HG03064 (cell line): ENCODE results near the gene OLIG2.

ENCODE experiments used
- ATAC-seq: cut with Tn5 transposase; IDR thresholded peaks from one replicate; pipeline ENCODE4 v1.9.1; 2021; ENCODE audit warnings: low read depth; ENCODE audit not compliant: unreplicated experiment

The OLIG2 gene

DNA sequence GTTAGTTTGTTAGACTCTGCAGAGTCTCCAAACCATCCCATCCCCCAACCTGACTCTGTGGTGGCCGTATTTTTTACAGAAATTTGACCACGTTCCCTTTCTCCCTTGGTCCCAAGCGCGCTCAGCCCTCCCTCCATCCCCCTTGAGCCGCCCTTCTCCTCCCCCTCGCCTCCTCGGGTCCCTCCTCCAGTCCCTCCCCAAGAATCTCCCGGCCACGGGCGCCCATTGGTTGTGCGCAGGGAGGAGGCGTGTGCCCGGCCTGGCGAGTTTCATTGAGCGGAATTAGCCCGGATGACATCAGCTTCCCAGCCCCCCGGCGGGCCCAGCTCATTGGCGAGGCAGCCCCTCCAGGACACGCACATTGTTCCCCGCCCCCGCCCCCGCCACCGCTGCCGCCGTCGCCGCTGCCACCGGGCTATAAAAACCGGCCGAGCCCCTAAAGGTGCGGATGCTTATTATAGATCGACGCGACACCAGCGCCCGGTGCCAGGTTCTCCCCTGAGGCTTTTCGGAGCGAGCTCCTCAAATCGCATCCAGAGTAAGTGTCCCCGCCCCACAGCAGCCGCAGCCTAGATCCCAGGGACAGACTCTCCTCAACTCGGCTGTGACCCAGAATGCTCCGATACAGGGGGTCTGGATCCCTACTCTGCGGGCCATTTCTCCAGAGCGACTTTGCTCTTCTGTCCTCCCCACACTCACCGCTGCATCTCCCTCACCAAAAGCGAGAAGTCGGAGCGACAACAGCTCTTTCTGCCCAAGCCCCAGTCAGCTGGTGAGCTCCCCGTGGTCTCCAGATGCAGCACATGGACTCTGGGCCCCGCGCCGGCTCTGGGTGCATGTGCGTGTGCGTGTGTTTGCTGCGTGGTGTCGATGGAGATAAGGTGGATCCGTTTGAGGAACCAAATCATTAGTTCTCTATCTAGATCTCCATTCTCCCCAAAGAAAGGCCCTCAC is at the start of gene OLIG2:
Gene OLIG2 (plus strand): TSS at position 447 of the 954 bp plus-strand sequence. CDS start 928 bp downstream, outside the sequence.
- no peak for ATAC-seq

DNA sequence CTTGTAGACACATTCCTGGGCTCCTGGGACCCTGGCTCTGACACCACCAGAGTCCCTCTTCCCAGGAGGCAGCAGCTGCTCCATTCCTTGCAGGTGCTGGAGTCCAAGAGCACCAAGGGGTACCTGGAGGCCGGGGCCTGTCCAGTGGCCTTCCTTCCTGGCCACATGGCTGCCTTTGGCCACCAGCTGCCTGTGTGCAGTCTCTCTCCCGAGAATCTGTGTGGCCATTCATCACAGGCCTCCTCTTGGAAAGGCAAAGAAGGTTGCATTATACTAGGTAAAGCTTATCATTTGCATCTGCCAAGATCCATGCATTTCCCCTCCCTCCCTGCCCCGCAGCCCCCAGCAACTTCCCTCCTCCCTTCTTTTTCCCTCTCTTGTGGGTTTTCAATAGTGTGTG is 48.9 kb upstream of the OLIG2 start:
- ATAC-seq = no peak

DNA sequence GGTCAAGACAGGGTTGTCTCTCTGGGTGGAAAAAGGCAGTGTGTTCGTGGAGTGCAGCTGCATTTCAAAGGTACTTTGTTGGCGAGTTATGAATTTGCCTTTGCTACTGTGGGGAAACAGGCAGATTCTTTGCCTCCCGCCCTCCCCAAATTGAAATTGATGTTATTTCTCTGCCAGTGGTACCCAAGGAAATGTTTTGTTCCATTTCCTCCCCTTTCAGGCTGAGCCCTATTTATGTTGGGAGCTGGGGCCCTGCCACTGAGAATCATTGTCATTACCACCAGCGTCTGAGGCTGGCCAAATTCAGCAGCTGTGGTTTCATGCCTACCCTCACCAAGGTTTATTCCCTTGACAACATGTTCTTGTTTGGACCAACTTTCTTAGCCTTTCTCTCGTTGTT is 48.5 kb upstream of the OLIG2 start:
- no peak for ATAC-seq

DNA sequence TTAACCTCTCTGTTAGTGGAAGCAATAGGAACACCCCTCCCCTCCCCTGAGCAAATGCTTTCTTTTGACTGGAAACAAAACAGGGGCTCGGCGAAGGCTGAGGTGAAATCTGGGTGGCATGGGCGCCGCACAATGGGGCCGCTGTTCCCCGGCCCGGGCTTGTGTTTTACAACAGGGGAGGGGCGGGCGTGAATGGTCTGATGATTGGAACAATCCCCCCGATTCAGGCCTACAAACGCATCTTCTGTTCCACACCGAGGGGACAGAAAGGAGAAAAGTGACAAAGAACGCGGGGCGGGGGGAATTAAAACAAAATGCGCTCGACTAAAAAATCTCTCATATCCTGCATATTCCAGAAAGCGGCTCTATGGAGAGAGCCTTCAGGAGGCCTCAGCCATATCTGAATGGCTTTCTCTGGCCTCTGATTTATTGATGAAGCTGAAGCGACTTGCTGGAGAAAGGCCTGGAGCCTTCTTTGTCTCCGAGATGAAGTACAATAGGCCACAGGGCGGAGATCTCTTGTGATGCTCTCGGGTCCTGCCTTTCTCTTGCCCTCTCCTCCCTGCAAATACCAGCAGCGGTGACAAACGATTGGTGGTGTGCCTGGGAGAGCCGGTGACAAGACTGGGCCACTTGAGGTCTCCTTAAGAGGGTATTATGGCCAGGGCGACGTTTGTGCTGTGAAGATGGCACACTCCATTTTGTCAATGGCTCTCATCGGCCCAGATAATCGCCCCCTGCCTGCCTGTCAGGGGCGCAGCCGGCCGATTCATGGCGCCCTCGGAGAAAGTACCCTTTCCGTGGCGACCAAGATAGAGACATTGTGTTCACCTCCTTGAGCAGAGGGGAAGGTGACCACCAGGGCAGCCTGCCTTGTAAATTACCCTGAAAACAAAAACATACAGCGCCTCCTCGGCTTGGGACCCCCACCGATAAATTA is 47.1 kb upstream of the OLIG2 start:
- ATAC-seq = no peak

DNA sequence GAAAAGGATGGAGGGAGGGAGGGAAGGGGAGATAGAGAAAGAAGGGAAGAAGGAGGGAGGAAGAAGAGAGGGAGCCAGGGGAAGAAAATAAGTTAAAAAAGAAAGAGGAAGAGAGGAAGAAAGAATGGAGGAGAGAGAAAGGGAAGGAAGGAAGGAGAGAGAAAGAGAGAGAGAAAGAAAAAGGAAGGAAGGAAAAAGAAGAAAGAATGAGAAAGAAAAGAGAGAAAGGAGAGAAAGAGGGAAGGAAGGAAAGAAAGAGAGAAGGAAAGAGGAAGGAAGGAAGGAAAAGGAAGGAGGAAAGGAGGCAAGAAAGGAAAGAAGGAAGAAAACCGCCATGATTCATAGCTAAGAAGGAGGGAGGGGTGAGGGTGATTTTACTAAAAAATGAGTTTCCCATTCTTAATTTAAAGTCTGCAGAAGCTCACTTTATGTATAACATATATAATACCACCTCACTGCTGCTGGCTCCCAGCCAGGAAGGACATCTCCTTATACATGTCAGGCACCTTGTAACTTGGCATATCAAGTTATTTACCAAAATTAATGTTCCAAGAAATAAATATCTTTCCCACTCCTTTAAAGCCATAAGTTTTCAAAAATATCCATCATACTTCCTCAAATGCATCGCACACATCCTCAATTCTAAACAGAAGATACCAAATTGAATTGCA is 46.0 kb upstream of the OLIG2 start:
- no peak for ATAC-seq

DNA sequence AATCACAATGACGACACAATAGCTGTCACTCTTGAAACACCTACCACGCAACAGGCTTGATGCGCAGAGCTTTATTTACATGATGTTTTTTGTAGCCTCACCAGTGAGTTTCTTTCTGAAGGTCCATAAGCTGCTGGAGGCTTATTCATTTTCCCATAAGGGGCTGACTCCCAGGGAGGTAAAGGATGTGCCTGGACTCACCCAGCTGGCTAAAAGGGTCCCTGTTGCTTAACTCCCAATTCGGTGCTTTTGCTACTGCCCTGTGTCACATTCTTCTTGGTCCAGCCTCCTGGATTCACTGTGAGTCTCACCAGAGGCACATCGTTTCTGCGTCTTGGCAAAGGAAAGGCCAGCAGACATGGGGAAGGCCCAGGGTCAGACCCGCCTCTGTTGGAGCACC is 44.6 kb upstream of the OLIG2 start:
- ATAC-seq = no peak

DNA sequence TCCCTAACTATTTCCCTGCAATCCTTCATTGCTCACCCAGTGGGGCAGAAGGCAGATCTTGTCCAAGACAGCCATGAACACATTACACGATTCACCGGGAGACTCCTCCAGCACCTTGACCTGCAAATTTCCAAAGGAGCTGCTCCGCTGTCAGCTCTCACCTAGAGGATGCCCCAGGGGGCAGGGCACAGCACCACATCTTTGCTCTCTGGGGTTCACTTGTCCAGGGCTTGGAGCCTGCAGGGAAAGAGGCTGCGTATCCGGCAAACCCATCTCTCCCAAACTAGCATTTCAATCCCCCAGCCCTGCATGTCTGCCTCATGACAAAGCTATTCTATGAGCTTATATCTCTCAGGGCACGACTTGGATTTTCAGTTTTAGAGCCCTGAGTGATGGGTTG is 35.1 kb upstream of the OLIG2 start:
- ATAC-seq = no peak

DNA sequence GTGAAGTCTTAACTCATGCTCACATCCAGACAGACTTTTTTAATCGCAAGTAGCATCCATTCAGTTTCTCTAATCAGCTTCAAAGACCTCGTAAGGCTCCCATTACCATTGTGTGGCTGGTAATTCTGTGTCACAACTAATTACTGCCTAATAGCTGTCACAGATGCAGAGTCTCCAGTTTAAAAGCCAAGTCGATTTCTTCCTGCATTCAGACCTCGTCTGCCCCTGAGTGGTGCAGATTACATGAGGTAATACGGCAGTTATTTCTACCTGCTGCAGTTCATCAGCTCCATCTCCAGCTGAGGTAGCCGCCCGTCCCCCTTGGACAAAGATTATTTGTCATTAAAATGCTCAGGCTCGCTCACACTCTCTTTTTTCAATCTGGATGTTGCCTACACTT is 34.4 kb upstream of the OLIG2 start:
- ATAC-seq = no peak

DNA sequence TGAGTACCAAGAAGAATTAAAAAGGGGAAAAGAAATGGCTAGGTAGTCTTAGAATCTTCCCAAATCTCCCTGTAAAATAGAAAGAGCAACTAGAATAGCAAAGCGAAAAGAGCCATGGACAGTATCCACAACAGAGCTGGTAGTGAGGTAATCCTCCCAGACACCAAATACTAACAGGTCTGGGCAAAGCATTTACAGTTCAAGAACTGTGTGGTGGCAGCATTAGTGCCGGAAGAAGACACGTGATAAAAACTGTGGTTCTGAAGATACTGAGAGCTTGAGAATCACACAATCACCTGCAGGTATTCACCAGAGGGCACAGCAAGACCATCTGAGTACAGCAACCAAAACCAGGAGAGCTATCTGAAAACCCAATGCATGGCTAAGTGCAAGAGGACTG is 31.8 kb upstream of the OLIG2 start:
- no peak for ATAC-seq

DNA sequence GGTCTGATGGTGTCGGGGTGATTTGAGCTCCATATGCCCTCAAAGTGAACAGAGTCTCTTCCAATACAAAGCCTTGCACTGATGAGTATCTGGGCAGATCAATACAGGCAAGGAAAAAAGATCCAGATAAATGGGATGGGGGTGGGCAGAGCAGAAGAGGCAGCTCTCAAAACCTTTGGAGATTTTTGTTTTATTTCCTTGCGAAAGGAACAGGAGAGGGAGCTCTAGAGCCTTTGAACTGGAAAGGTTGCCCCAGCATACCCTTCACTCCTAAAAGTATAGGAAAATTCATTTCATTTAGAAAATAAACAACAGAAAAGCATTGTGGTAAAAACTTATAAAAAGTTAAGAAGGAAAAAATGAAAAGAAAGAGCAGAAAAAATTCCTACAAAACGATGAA is 31.4 kb upstream of the OLIG2 start:
- no peak for ATAC-seq

DNA sequence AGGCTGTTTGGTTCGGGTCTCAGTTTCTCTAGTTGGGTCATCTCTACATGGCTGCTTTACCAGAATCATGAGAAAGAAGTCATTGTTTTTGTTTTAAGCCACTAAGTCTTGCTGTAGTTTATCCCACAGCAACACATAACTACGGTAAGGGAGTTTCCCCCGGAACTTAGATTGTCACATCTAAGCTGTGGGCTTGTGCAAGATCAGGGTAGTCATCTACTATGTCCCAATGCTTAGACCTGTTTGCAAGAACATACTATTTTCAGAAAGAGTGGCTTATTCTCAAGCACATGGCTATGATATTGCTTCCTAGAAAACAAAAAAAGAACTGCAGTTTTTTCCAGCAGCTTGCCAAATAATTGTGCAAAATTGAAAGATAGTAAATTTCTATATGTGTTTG is 18.0 kb upstream of the OLIG2 start:
- ATAC-seq = no peak

DNA sequence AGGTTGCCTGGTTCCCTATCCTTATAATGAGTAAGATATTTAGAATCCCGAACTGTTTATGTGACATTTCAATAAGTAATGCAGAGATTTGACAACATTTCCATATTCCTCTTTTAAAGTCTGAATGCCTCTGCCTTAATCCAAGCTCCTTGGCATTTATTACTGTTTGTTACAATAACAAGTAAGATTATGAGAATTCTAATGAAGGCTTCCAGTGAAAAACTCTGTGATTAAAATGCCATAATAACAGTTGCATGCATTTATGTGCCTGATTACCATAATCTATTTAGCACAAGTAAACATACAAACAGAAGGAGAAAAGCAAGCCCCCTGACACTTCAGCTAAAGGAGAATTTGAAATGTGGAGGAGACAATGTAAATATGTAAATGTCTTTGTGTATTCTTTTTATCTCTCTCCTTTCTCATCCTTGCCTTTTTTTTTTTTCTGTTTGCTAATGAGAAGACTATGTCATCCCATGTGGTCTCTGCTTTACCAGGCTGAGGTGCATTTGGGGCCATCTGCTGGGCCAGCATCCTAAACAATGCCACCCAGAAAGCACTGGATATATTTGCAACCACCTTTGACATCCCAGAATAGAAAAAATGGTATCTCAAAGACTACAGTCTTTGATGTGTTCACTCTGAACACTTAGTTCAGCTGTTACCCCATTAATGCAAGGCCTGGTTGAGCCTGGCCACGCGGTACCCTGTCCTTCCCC is 17.2 kb upstream of the OLIG2 start:
- ATAC-seq = no peak

DNA sequence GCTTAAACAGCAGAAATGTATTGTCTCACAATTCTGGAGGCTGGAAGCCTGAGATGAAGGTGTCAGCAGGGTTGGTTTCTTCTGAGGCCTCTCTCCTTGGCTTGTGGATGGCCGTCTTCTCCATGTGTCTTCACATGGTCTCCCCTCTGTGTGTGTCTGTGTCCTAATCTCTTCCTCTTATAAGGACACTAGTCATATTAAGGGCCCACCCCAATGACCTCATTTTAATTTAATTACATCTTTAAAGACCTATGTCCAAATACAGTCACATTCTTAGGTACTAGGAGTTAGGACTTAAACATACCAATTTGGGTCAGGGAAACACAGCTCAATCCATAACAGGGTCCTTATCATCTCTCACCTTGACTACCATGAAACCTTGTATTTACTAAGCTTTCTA is 14.8 kb upstream of the OLIG2 start:
- ATAC-seq = no peak

DNA sequence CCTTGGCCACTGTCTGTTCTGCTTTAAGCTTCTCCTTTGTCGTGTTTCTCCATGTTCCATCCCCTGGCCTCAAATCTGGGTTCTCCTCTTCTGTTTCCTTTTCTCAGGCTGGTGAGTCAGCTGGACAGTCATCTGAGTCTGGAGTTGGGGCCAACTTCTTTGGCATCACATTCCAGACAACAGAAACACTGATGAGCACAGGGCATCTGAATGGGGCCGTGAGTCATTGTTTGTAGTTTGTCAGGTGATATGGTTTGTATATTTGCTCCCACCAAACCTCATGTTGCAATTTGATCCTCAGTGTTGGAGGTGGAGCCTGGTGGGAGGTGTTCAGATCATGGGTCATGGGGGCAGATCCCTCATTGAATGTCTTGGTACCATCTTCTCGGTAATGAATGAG is 14.3 kb upstream of the OLIG2 start:
- no peak for ATAC-seq

DNA sequence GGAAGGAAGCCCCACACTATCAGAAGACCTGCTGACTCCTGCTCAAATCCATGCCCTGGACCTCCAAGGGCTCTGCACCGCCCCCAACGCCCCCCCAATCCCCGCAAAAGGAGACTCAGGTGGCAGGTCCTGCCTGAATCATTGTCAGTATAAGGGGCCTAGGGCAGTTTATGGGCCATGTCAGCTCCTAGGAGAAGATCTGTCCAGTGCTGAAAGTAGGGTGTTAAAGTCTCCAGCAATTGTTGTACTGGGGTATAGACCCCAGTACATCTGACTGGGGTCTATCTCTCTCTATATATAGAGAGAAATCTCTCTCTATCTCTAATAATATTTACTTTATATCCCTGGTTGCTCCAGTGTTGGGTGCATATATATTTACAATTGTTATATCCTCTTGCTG is 12.1 kb upstream of the OLIG2 start:
- no peak for ATAC-seq

DNA sequence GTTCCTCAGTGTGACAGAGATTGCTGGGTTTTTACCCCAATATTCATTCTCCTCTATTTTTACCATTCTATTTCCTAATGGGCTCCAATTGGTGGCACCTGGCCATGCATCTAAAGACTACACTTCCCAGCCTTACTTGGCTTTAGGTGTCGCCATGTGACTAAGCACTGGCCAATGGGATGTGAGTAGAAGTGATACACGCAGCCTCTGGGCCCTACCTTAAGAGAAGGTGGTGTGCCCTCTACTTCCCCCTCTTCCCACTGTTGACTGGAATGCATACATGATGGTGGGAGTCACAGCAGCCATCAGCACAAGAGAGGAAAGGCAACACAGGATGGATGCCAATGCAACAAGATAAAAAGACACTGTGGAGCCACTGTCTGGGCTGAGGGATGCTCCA is 11.4 kb upstream of the OLIG2 start:
- ATAC-seq = no peak

DNA sequence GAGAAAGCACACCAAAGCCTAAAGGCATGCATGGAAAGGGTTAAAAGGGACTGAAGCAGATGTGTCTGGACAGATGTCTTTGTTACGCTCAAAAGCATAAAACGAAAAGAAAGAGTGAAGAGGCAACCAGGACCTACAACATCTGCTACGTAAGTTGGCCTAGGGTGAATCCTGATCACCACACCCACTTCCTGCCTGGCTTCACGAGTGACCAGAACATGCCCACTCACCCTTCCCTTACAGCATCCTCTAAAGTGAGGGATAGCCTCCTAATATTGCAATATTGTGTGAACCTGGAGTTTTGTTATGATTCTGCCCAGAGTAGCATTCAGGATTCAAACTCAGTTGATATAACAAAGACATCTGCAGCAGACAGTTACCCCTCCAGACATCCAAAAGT is 10.6 kb upstream of the OLIG2 start:
- no peak for ATAC-seq

DNA sequence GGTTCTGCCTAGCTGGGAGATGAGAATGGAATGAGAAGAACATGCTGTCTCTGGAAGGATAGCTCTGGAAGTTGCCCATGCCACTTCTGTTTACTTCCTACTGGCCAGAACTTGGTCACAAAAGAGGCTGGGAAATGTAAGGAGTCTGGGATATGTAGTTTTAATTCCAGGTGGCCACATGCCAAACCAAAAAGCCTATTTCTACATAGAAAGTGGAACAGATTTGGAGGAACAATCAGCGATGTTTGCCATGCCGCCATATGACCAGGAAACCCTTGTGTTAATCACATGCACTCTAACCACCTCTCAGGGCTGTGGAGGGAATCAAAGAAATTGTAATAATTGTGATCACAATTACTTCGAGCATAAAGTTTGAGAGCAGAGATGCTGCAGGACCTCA is 10.0 kb upstream of the OLIG2 start:
- no peak for ATAC-seq

DNA sequence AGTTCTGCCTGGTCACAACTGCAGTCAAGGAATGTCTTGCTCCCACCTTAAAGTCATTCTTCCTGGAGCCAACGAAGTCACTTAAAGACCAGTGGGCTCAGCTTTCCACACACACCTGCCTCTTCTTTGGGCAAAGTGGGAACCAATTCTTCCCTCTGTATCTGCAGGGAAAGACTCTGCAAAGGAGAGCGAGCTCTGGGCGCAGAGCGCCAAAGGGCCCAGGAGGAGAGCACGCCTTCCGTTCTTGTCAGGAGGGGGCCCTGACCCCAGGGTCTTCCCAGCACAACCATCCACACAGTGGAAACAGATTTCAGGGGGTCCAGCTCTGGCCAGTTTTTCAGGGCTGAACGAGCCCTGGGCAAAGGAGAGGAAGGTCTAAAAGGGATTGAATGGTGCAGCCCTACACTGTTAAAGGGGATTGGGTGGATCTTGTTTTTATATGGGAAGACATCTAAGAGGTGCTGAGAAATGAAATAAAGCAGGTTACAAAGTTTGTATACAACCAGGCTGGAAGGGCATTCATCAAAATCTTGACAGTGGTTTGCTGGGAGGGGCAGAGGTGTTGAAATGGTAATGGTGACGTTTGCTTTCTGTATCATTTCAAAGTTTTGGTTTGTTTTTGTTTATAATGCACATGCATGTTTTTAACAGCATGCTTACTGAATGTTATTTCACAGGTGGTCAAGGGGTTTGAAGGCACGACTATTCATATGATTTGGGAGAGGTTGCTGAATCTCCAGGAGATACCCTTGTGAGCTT is 6.8 kb upstream of the OLIG2 start:
- no peak for ATAC-seq

DNA sequence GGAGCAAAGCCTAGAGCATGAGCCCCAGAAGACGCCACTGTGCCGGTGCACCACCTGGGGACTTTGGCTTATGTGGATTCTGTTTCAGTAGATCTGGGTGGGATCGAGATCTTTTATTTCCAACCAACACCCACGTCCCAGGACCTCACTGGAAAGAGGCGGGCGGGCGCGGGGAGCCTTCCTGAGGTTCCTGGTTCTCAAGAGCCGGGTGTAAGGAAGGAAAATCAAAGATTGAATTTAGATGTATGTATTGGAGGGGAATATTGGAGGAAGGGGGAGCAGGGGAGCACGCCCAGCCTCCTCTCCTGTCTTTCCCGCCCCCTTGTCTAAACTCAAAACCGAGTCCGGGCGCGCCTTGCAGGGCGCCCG is 6.2 kb upstream of the OLIG2 start:
- ATAC-seq = no peak
